Left hindlimb (tissue), 1 donor: Measurements from ENCODE around the gene SLC18A2.
"Not testable (repeated sequence)": the region's sequence is repeated elsewhere in the genome, so short reads cannot be mapped to it uniquely, and the experiment has no call there.

Experiments used
- DNase-seq: peaks from one replicate; pipeline ENCODE4 v3.0.0-alpha.2; 2018

The SLC18A2 gene

GRCh38 chr10:117266400-117266799, 25.5 kb downstream of the SLC18A2 start:
- DNase-seq: no peak

GRCh38 chr10:117266812-117267211, 25.9 kb downstream of the SLC18A2 start:
- no peak for DNase-seq

- DNase-seq: no peak
Measured at GRCh38 chr10:117268258-117268657, 27.3 kb downstream of the SLC18A2 start.

- DNase-seq: no peak
Measured at GRCh38 chr10:117268907-117269306, 28.0 kb downstream of the SLC18A2 start.

- no peak for DNase-seq
Measured at GRCh38 chr10:117271427-117271826, 30.5 kb downstream of the SLC18A2 start.

GRCh38 chr10:117272195-117273076, 31.5 kb downstream of the SLC18A2 start:
- no peak for DNase-seq

- no peak for DNase-seq
Measured at GRCh38 chr10:117273980-117274379, 33.1 kb downstream of the SLC18A2 start.

GRCh38 chr10:117274509-117274908, 33.6 kb downstream of the SLC18A2 start:
- DNase-seq: no peak

- DNase-seq: no peak
Measured at GRCh38 chr10:117275121-117275520, 34.2 kb downstream of the SLC18A2 start.

GRCh38 chr10:117277675-117278074, 36.8 kb downstream of the SLC18A2 start:
- DNase-seq: no peak

GRCh38 chr10:117284716-117285494, 44.0 kb downstream of the SLC18A2 start:
- DNase-seq: no peak

- DNase-seq: not testable (repeated sequence)
Measured at GRCh38 chr10:117290872-117291271, 50.0 kb downstream of the SLC18A2 start.

GRCh38 chr10:117294039-117294645, 53.2 kb downstream of the SLC18A2 start:
- no peak for DNase-seq

- no peak for DNase-seq
Measured at GRCh38 chr10:117294735-117295134, 53.8 kb downstream of the SLC18A2 start.

- DNase-seq: no peak
Measured at GRCh38 chr10:117298219-117298618, 57.3 kb downstream of the SLC18A2 start.

GRCh38 chr10:117299435-117299834, 58.5 kb downstream of the SLC18A2 start:
- no peak for DNase-seq

- no peak for DNase-seq
Measured at GRCh38 chr10:117300671-117301070, 59.8 kb downstream of the SLC18A2 start.

GRCh38 chr10:117303451-117303850, 62.5 kb downstream of the SLC18A2 start:
- not testable (repeated sequence) for DNase-seq

GRCh38 chr10:117306674-117307073, 65.8 kb downstream of the SLC18A2 start:
- DNase-seq: no peak

GRCh38 chr10:117311261-117311660, 70.3 kb downstream of the SLC18A2 start:
- no peak for DNase-seq

- DNase-seq: no peak
Measured at GRCh38 chr10:117312430-117312829, 71.5 kb downstream of the SLC18A2 start.

GRCh38 chr10:117313641-117314040, 72.7 kb downstream of the SLC18A2 start:
- DNase-seq: no peak

GRCh38 chr10:117316701-117317100, 75.8 kb downstream of the SLC18A2 start:
- no peak for DNase-seq

- DNase-seq: no peak
Measured at GRCh38 chr10:117318909-117319308, 78.0 kb downstream of the SLC18A2 start.
